Fibroblast of peridontal ligament (primary cell): Measurements from ENCODE around the gene KDR.

Experiments used
- DNase-seq: peaks from one replicate; pipeline ENCODE4 v3.0.0-alpha.2; 2010; ENCODE audit errors: extremely low read depth

Gene KDR

GRCh38 chr4:55123791-55124190, 1.6 kb downstream of the KDR start:
- no peak for DNase-seq

- no peak for DNase-seq
Observed at GRCh38 chr4:55122235-55122634, 3.2 kb downstream of the KDR start.

GRCh38 chr4:55121246-55121645, 4.1 kb downstream of the KDR start:
- no peak for DNase-seq

GRCh38 chr4:55118397-55118796, 7.0 kb downstream of the KDR start:
- DNase-seq: no peak

- DNase-seq: peak; percentile 8
Observed at GRCh38 chr4:55117511-55117910, 7.9 kb downstream of the KDR start.

GRCh38 chr4:55116450-55116849, 8.9 kb downstream of the KDR start:
- peak; percentile 81 for DNase-seq

- DNase-seq: no peak
Observed at GRCh38 chr4:55111601-55112000, 13.8 kb downstream of the KDR start.

- no peak for DNase-seq
Observed at GRCh38 chr4:55110131-55110530, 15.3 kb downstream of the KDR start.

GRCh38 chr4:55107054-55107453, 18.3 kb downstream of the KDR start:
- DNase-seq: no peak

- no peak for DNase-seq
Observed at GRCh38 chr4:55103224-55103623, 22.2 kb downstream of the KDR start.

GRCh38 chr4:55099816-55100215, 25.6 kb downstream of the KDR start:
- DNase-seq: no peak

- no peak for DNase-seq
Observed at GRCh38 chr4:55098456-55099204, 26.8 kb downstream of the KDR start.

- no peak for DNase-seq
Observed at GRCh38 chr4:55096619-55097018, 28.8 kb downstream of the KDR start.

- no peak for DNase-seq
Observed at GRCh38 chr4:55096045-55096444, 29.4 kb downstream of the KDR start.

GRCh38 chr4:55092504-55092903, 32.9 kb downstream of the KDR start:
- no peak for DNase-seq

GRCh38 chr4:55089916-55090315, 35.5 kb downstream of the KDR start:
- DNase-seq: no peak

GRCh38 chr4:55087913-55088260, 37.5 kb downstream of the KDR start:
- DNase-seq: no peak

GRCh38 chr4:55087009-55087912, 38.1 kb downstream of the KDR start:
- peak; percentile 14 for DNase-seq

- no peak for DNase-seq
Observed at GRCh38 chr4:55086578-55086977, 38.8 kb downstream of the KDR start.

GRCh38 chr4:55083735-55084134, 41.7 kb downstream of the KDR start:
- DNase-seq: no peak

GRCh38 chr4:55082756-55083155, 42.6 kb downstream of the KDR start:
- DNase-seq: no peak

GRCh38 chr4:55080174-55080865, 45.1 kb downstream of the KDR start:
- peak; percentile 75 for DNase-seq
